ENCODE data around the gene SESTD1.

Gene SESTD1

DNA sequence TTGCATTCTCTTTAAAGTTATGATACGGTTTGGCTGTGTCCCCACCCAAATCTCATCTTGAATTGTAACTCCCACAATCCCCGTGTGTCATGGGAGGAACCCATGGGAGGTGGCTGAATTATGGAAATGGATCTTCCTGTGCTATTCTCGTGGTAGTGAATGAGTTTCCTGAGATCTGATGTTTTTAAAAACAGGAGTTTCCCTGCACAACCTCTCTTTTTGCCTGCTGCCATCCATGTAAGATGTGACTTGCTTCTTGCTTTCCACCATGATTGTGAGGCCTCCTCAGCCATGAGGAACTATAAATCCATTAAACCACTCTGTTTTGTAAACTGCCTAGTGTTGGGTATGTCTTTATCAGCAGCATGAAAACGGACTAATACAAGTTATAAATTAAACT is 37.5 kb upstream of the SESTD1 start:
- TF ChIP-seq, protein P1, sequence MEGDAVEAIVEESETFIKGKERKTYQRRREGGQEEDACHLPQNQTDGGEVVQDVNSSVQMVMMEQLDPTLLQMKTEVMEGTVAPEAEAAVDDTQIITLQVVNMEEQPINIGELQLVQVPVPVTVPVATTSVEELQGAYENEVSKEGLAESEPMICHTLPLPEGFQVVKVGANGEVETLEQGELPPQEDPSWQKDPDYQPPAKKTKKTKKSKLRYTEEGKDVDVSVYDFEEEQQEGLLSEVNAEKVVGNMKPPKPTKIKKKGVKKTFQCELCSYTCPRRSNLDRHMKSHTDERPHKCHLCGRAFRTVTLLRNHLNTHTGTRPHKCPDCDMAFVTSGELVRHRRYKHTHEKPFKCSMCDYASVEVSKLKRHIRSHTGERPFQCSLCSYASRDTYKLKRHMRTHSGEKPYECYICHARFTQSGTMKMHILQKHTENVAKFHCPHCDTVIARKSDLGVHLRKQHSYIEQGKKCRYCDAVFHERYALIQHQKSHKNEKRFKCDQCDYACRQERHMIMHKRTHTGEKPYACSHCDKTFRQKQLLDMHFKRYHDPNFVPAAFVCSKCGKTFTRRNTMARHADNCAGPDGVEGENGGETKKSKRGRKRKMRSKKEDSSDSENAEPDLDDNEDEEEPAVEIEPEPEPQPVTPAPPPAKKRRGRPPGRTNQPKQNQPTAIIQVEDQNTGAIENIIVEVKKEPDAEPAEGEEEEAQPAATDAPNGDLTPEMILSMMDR (IDR thresholded peaks at IDR 0.05) = no peak

DNA sequence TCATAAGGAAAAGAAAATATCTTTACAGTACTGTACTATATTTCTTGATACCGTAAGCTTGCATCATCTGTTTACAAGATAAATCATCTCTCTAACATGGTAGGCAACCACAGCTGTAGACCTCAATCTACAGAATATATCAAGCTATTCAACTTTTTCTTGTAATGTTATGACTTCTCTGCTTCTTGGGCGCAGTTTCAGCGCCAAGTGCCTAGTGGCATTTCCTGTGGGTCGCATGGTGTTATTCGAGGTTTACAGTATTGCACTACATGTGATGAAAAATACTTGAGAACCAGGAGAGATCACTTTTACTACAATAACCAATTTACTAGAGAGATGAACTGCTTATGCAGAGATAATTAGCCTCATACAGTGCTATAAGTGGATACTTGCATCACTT is 34.0 kb upstream of the SESTD1 start:
- TF ChIP-seq, protein P1 (IDR thresholded peaks at IDR 0.05) = no peak

DNA sequence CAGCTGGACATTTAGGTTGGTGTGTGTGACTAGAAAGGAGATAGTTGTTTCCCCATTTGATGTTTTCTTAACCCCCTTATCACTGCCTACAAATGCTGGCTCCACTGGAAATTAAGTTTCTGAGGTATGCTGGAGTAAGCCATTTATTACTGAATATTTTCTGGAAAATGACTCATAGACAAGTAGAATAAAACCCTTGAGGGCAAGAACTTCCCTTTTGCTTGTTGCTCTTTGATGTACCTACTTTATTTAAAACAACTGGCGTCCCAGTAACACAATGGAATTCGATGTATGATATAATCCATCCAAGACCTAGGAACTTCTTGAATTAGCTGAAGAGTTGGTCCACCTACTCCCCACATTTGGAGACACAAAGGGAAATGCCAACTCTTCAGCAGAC is 33.3 kb upstream of the SESTD1 start:
- TF ChIP-seq, protein P1 (IDR thresholded peaks at IDR 0.05) = no peak

DNA sequence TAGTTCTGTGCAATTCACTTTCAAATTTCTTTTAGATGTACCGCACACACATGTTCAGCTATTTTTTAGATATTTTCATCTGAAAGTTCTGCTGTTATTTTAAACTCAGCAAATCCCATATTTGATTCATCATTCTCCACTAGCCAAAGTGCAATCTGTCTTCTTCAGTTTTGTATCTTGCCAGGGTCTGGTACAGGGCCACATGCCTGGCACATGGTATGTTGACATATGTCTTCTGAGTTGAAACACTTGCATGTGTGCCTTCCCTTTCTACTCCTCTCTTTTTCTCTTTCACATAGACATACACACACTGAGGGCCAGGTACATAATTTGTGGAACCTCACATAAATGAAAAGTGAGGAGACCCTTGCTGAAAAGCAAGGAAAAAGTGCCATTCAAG is 25.7 kb upstream of the SESTD1 start:
- TF ChIP-seq, protein P1 (IDR thresholded peaks at IDR 0.05) = no peak

DNA sequence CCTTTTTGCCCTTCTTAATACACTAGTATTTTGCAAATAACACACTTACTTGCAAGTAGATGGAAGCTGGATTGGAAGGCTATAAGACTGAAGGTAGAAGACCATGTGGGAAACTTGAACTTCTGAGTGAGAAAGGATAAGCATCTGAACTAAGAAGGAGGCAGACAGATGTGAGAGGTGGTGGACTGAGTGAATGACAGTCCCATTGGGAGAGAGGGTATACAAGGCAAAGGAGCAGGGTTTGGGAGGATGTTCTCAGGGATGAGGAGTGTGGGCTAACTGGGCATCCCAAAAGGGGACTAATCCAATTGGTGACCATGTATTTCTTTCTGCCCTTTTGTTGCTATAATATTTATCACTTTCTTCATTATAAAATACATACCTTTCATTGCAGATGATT is 20.4 kb upstream of the SESTD1 start:
- TF ChIP-seq, protein P1 (IDR thresholded peaks at IDR 0.05) = no peak

DNA sequence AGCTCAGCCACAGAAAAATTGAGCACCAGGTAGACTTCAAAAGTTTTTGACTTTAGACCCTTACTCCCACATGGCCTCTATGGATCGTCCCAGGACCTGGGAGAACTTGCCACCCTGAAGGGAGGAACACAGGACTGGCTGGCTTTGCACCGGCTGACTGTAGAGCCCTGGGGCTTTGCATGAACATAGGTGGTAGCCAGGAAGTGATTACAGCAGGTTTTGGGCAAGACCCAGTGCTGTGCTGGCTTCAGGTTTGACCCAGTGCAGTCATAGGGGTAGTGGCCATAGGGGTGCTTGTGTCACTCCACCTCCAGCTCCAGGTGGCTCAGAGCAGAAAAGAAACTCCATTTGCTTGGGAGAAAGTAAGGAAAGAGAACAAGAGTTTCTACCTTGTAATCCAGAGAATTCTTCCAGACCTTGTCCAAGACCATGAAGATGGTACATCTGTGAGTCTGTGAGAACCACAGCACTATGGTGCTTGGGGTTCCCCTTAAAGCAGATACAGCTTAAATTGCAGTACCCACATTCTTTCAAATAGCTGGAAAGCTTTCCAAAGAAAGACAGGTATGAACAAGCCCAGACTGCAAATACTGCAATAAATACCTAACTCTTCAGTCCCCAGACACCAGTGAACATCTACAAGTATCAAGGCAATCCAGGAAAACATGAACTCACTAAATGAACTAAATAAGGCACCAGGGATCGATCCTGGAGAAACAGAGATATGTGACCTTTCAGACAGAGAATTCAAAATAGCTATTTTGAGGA is 13.0 kb upstream of the SESTD1 start:
- TF ChIP-seq, protein P1 (IDR thresholded peaks at IDR 0.05) = no peak

DNA sequence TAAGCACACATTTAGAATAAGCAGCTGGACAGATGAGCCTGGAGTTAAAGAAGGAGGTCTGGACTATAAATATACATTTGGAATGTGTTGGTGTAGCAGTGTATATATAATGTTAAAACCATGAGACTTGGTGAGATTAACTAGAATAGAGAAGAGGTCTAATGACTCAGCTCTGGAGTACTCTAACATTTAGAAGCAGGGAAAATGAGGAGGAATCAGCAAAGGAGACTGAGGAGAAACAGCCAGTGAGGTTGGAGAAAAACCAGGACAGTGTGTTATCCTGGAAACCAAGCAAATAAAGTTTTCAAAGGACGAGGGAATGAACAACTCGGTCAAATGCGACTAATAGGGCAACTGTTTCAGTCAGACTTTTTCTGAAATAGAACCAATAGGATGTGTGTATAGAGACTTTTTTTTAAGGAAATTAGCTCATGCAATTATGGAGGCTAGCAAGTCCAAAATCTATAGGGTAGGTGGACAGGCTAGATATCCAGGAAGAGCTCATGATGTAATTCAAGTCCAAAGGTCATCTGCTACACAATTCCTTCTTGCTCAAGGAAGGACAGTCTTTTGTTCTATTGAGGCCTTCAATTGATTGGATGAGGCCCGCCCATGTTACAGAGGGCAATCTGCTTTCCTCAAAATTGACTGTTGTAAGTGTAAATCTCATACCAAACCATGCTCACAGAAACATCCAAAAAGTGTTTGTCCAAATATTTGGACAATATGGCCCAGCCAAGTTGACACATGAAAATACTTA is 10.8 kb upstream of the SESTD1 start:
- TF ChIP-seq, protein P1 (IDR thresholded peaks at IDR 0.05) = no peak
